ENCODE measurements around the gene ARHGAP36.

ARHGAP36 gene

DNA sequence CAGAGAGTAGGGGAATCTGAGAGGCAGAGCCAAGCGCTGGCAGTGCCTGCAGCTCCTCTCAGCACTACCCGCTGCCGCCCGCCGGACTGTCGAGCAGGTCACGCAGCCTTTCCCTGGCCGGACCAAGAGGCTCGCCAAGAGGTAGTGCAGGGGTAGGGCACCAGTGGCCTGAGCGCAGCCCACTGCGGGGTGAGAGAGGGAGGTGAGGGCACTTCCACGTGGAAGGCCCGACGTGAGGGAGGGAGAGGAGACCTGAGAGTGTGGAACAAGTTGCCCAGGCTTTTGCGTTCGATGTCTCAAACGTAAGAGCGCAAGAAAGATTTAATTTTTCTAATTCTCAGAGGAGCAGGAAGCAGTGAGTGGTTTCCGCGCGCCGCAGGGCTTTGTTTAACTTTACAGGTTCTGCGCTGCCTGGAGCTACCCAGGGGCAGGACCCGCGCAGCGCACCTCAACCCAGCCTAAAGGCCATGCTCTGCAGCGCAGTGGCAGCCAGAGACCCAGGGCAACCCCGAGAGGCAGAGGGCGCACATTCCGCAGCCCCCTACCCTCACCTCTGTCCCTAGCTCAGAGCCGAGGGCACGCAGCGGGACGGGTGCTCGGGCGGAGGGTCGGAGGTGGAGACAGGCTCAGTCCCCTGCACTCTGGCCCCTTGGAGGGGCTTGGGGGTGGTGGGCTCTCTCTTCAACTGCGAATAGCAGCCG is 14.9 kb downstream of the ARHGAP36 start:
- no peak for DNase-seq

GRCh38 chrX:131073607-131074006 is 15.5 kb downstream of the ARHGAP36 start:
- DNase-seq: no peak

- DNase-seq: no peak
Measured at GRCh38 chrX:131081772-131082740, 23.9 kb downstream of the ARHGAP36 start.

GRCh38 chrX:131083510-131084142 is 25.5 kb downstream of the ARHGAP36 start:
- no peak for DNase-seq

- DNase-seq: no peak
Measured at GRCh38 chrX:131084145-131084544, 26.0 kb downstream of the ARHGAP36 start.

DNA sequence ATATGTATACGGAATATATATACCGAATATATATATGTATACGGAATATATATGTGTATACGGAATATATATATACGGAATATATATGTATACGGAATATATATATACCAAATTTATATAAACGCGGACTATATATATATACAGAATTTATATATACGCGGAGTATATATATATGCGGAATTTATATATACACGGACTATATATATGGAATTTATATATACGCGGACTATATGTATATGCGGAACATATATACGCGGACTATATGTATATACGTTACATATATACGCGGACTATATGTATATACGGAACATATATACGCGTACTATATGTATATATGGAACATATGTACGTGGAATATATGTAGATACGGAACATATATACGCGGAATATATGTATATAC is 78.6 kb downstream of the ARHGAP36 start:
- DNase-seq: no peak

DNA sequence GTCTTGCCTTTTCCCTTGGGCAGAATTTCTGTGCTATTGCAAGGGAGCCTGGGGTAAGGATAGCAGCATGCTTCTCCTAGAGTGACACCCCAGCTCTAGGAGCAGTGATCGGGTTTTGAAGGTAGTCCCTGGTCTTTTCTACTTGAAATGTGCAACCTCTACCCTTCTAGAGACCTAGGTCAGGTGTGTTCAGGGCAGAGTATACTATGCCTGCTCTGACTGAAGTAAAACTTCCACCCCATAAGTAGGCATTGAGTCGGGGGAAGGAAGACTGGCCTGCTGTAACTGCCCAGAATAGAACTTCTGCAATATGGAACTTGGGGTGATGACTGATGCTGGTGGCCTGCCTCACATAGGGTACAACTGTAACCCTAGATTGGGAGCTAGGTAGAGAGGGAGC is 80.9 kb downstream of the ARHGAP36 start:
- no peak for DNase-seq

Measured in right forelimb (tissue), 1 donor.